HG03378 (cell line): ENCODE measurements around the gene ZNF627.
A peak's percentile ranks its signal among the peaks of the same experiment; 100 is the strongest.
"Not testable (repeated sequence)": the region's sequence is repeated elsewhere in the genome, so short reads cannot be mapped to it uniquely, and the experiment has no call there.

Experiments
- ATAC-seq: cut with Tn5 transposase; IDR thresholded peaks from one replicate; pipeline ENCODE4 v1.9.1; 2021; ENCODE audit warnings: mild to moderate bottlenecking, moderate library complexity; ENCODE audit not compliant: unreplicated experiment

Gene ZNF627

GRCh38 chr19:11573763-11574162 is 23.5 kb upstream of the ZNF627 start:
- ATAC-seq, result not testable (repeated sequence)

GRCh38 chr19:11574689-11575088 is 22.6 kb upstream of the ZNF627 start:
- no peak for ATAC-seq

GRCh38 chr19:11576227-11576626 is 21.1 kb upstream of the ZNF627 start:
- no peak for ATAC-seq

- no peak for ATAC-seq
These were observed 19.6 kb upstream of the ZNF627 start, which contains the start of gene ACP5 for GRCh38 chr19:11577451-11578257. Gene ACP5 (minus strand): TSS chr19:11577645. CDS start chr19:11577317, 328 bp downstream.

GRCh38 chr19:11578258-11579142 is 18.8 kb upstream of the ZNF627 start:
- no peak for ATAC-seq

GRCh38 chr19:11580116-11580515 is 17.2 kb upstream of the ZNF627 start:
- ATAC-seq, result no peak

GRCh38 chr19:11581740-11582139 is 15.5 kb upstream of the ZNF627 start:
- peak; percentile 79 for ATAC-seq

GRCh38 chr19:11586331-11586730 is 11.0 kb upstream of the ZNF627 start:
- no peak for ATAC-seq

GRCh38 chr19:11587302-11587974 is 9.8 kb upstream of the ZNF627 start:
- ATAC-seq, result no peak

- no peak for ATAC-seq
These were observed 9.2 kb upstream of the ZNF627 start for GRCh38 chr19:11587975-11588631.

- ATAC-seq, result no peak
These were observed 3.2 kb upstream of the ZNF627 start for GRCh38 chr19:11594084-11594483.

GRCh38 chr19:11596156-11596555 is 1.1 kb upstream of the ZNF627 start:
- no peak for ATAC-seq

GRCh38 chr19:11598103-11598483 is 810 bp downstream of the ZNF627 start:
- no peak for ATAC-seq

GRCh38 chr19:11598746-11599145 is 1.5 kb downstream of the ZNF627 start:
- no peak for ATAC-seq

- ATAC-seq, result not testable (repeated sequence)
These were observed 2.4 kb downstream of the ZNF627 start for GRCh38 chr19:11599704-11600103.

GRCh38 chr19:11606484-11606883 is 9.2 kb downstream of the ZNF627 start:
- no peak for ATAC-seq

GRCh38 chr19:11611730-11612129 is 14.4 kb downstream of the ZNF627 start:
- ATAC-seq, result no peak

- no peak for ATAC-seq
These were observed 15.7 kb downstream of the ZNF627 start for GRCh38 chr19:11612816-11613511.

GRCh38 chr19:11617180-11618062 is 20.1 kb downstream of the ZNF627 start:
- ATAC-seq, result no peak
